H9 (cell line): ENCODE results near the gene PHLDA2. TPM values are rescaled to one million over a fixed set of nuclear protein-coding genes. Genes with fewer than 3 reads are reported as not detected.

ENCODE experiments used
- DNase-seq: peaks from one replicate; pipeline ENCODE4 v3.0.0-alpha.2; 2017
- H2AFZ ChIP-seq: one replicate; pipeline ENCODE4 v1.6.1; 2013; ENCODE audit warnings: mild to moderate bottlenecking, low read length, control low read depth, moderate library complexity
- H2AK5ac ChIP-seq: 2 replicates; pipeline ENCODE4 v1.6.1; 2013; ENCODE audit warnings: low read length, control low read depth, mixed read lengths; ENCODE audit not compliant: insufficient read length
- H2BK120ac ChIP-seq: one replicate; pipeline ENCODE4 v1.6.1; 2013; ENCODE audit warnings: low read depth, mild to moderate bottlenecking, low read length, control low read depth, inconsistent platforms; ENCODE audit not compliant: poor library complexity, severe bottlenecking
- H2BK12ac ChIP-seq: 2 replicates; pipeline ENCODE4 v1.6.1; 2013; ENCODE audit warnings: low read length, control low read depth, mixed read lengths, low read depth; ENCODE audit not compliant: insufficient read length
- H2BK15ac ChIP-seq: 2 replicates; pipeline ENCODE4 v1.6.1; 2013; ENCODE audit warnings: low read depth, low read length, control low read depth
- H2BK20ac ChIP-seq: one replicate; pipeline ENCODE4 v1.6.1; 2013; ENCODE audit warnings: low read depth, mild to moderate bottlenecking, low read length, control low read depth, inconsistent platforms; ENCODE audit not compliant: poor library complexity, severe bottlenecking
- H2BK5ac ChIP-seq: 2 replicates; pipeline ENCODE4 v1.6.1; 2013; ENCODE audit warnings: low read length, control low read depth, mixed read lengths; ENCODE audit not compliant: insufficient read length
- H3K14ac ChIP-seq: 2 replicates; pipeline ENCODE4 v1.6.1; 2013; ENCODE audit warnings: low read length, control low read depth; ENCODE audit not compliant: insufficient read depth
- H3K18ac ChIP-seq: 2 replicates; pipeline ENCODE4 v1.6.1; 2013; ENCODE audit warnings: low read depth, mild to moderate bottlenecking, mixed read lengths, low read length, control low read depth; ENCODE audit not compliant: insufficient read length
- H3K23ac ChIP-seq: 2 replicates; pipeline ENCODE4 v1.6.1; 2013; ENCODE audit warnings: low read length, control low read depth, mixed read lengths, low read depth; ENCODE audit not compliant: insufficient read length
- H3K23me2 ChIP-seq: 2 replicates; pipeline ENCODE4 v1.6.1; 2013; ENCODE audit warnings: low read depth, mild to moderate bottlenecking, mixed read lengths, low read length, control low read depth; ENCODE audit not compliant: insufficient read length, poor library complexity, severe bottlenecking
- H3K27ac ChIP-seq: 2 replicates; pipeline ENCODE4 v1.5.1; 2013; ENCODE audit warnings: low read length, control low read depth, mixed read lengths, low read depth; ENCODE audit not compliant: insufficient read length
- H3K27me3 ChIP-seq: 2 replicates; pipeline ENCODE4 v1.6.1; 2013; ENCODE audit warnings: low read length, control low read depth, inconsistent platforms; ENCODE audit not compliant: insufficient read depth
- H3K4ac ChIP-seq: 2 replicates; pipeline ENCODE4 v1.6.1; 2013; ENCODE audit warnings: low read depth, mild to moderate bottlenecking, control low read depth, inconsistent platforms, low read length, moderate library complexity
- H3K4me1 ChIP-seq: 2 replicates; pipeline ENCODE4 v1.6.1; 2013; ENCODE audit warnings: low read length, control low read depth, inconsistent platforms; ENCODE audit not compliant: insufficient read depth
- H3K4me2 ChIP-seq: 2 replicates; pipeline ENCODE4 v1.6.1; 2013; ENCODE audit warnings: low read length, control low read depth, mixed read lengths; ENCODE audit not compliant: insufficient read length, insufficient read depth
- H3K56ac ChIP-seq: 2 replicates; pipeline ENCODE4 v1.6.1; 2013; ENCODE audit warnings: low read depth, mild to moderate bottlenecking, mixed read lengths, low read length, control low read depth; ENCODE audit not compliant: insufficient read length
- H3K79me1 ChIP-seq: 2 replicates; pipeline ENCODE4 v1.6.1; 2013; ENCODE audit warnings: low read depth, mild to moderate bottlenecking, moderate library complexity, low read length, control low read depth, inconsistent platforms; ENCODE audit not compliant: insufficient read depth, poor library complexity, severe bottlenecking
- H3K79me2 ChIP-seq: 2 replicates; pipeline ENCODE4 v1.6.1; 2013; ENCODE audit warnings: low read length, control low read depth, inconsistent platforms; ENCODE audit not compliant: insufficient read depth
- H3K9ac ChIP-seq: 2 replicates; pipeline ENCODE4 v1.6.1; 2013; ENCODE audit warnings: low read length, control low read depth, mixed read lengths; ENCODE audit not compliant: insufficient read length; ENCODE audit errors: extremely low read depth
- H3K9me3 ChIP-seq: one replicate; pipeline ENCODE4 v1.6.1; 2013; ENCODE audit warnings: low read depth, low read length, inconsistent platforms; ENCODE audit not compliant: control insufficient read depth
- H3T11ph ChIP-seq: one replicate; pipeline ENCODE4 v1.6.1; 2013; ENCODE audit warnings: mild to moderate bottlenecking, low read length, control low read depth, inconsistent platforms
- H4K20me1 ChIP-seq: one replicate; pipeline ENCODE4 v1.6.1; 2013; ENCODE audit not compliant: control insufficient read depth, insufficient read length, insufficient read depth
- H4K5ac ChIP-seq: 2 replicates; pipeline ENCODE4 v1.6.1; 2013; ENCODE audit warnings: low read depth, mild to moderate bottlenecking, mixed read lengths, low read length, control low read depth; ENCODE audit not compliant: insufficient read length
- H4K8ac ChIP-seq: replicated peaks from 2 replicates; pipeline ENCODE4 v1.6.1; 2013; ENCODE audit warnings: low read length, control low read depth, mixed read lengths, low read depth; ENCODE audit not compliant: insufficient read length
- H4K91ac ChIP-seq: 2 replicates; pipeline ENCODE4 v1.6.1; 2013; ENCODE audit warnings: low read depth, mild to moderate bottlenecking, moderate library complexity, mixed read lengths, low read length, control low read depth; ENCODE audit not compliant: insufficient read length
- H3K27ac Mint-ChIP-seq, 3 experiments: 2 replicates in 2 of 3; 3 replicates in 1 of 3; pipeline ENCODE4 v1.8.0; 2020 to 2021; ENCODE audit warnings: mixed read lengths in 3 of 3, mild to moderate bottlenecking in 1 of 3, moderate library complexity in 1 of 3
- H3K27me3 Mint-ChIP-seq: 2 replicates; pipeline ENCODE4 v1.8.0; 2021; ENCODE audit warnings: low read depth, mild to moderate bottlenecking, moderate library complexity, mixed read lengths
- H3K36me3 Mint-ChIP-seq, 3 experiments: 2 replicates in 2 of 3; 3 replicates in 1 of 3; pipeline ENCODE4 v1.8.0; 2020 to 2021; ENCODE audit warnings: low read depth in 3 of 3, mixed read lengths in 3 of 3; ENCODE audit not compliant: insufficient read depth in 1 of 3
- H3K4me1 Mint-ChIP-seq, 2 experiments: 2 replicates each; pipeline ENCODE4 v1.8.0; 2020; ENCODE audit warnings: mixed read lengths in 2 of 2
- H3K4me3 Mint-ChIP-seq, 2 experiments: 2 replicates in 1 of 2; 3 replicates in 1 of 2; pipeline ENCODE4 v1.8.0; 2020 to 2021; ENCODE audit warnings: mild to moderate bottlenecking in 2 of 2, mixed read lengths in 2 of 2, moderate library complexity in 1 of 2
- H3K9me3 Mint-ChIP-seq, 2 experiments: 2 replicates in 1 of 2; 3 replicates in 1 of 2; pipeline ENCODE4 v1.8.0; 2020; ENCODE audit warnings: mild to moderate bottlenecking in 2 of 2, mixed read lengths in 2 of 2, moderate library complexity in 1 of 2
- CTCF ChIP-seq: fragments of 200-600 bp; sonication (generic); conservative IDR thresholded peaks from 3 replicates; pipeline ENCODE4 v1.8.0; 2021; ENCODE audit warnings: antibody characterized with exemption, mild to moderate bottlenecking
- WGBS: extraction: QIAGEN DNeasy Blood & Tissue Kit; methylation state at CpG from one replicate; pipeline ENCODE4 v1.1.7; 2013; ENCODE audit warnings: missing lambda C conversion rate, low lambda C conversion rate, mixed read lengths; ENCODE audit not compliant: insufficient read length; ENCODE audit errors: extremely low coverage; 5-methylcytosine and 5-hydroxymethylcytosine counted together
- total RNA-seq: library from RNA; stranded (reverse); gene quantifications from 2 replicates; pipeline ENCODE4 v1.2.1, GENCODE V29; 2021

Gene PHLDA2
- total RNA-seq, 1 experiment from 2014 or later: 42.8 TPM

GRCh38 chr11:2883640-2883978 is 45.6 kb downstream of the PHLDA2 start:
- TF ChIP-seq CTCF: no peak
- peaks cover 7% of the 10 kb centered on the region; the same call in 1 of the 2 replicates for H3K27me3 ChIP-seq

More at GRCh38 chr11:2883640-2883978, 45.6 kb downstream of the PHLDA2 start:
- Mint-ChIP-seq H3K27ac (no peak overlapping the region), H3K36me3 (peaks cover under 1 to 6% (median 5%) of the 10 kb centered on the region in 3 experiments; a peak in 5 of 7 replicates), H3K9me3 (peaks cover 1 to 5% of the 10 kb centered on the region in 2 experiments; a peak in 2 of 5 replicates), H3K4me3 (peak overlapping the region; percentile 47 to 69), H3K4me1 (peaks cover 22 to 26% of the 10 kb centered on the region in 2 experiments), H3K27me3 (peaks cover 82% of the 10 kb centered on the region)
- peak overlapping the region; percentile 11 for H3K4me2 ChIP-seq
- no peak overlapping the region for H3K18ac ChIP-seq
- no peak overlapping the region for H4K8ac ChIP-seq
- H4K5ac ChIP-seq: no peak overlapping the region
- H3T11ph ChIP-seq: no peak overlapping the region
- no peak overlapping the region for H2BK12ac ChIP-seq
- no peak overlapping the region for H3K27ac ChIP-seq
- H4K20me1 ChIP-seq: no peaks in the 10 kb centered on the region
- no peak overlapping the region for H3K23ac ChIP-seq
- no peak overlapping the region for H2BK120ac ChIP-seq
- no peak overlapping the region for H4K91ac ChIP-seq
- H3K23me2 ChIP-seq: no peaks in the 10 kb centered on the region
- H2BK5ac ChIP-seq: no peak overlapping the region
- H3K79me1 ChIP-seq: no peaks in the 10 kb centered on the region
- WGBS: no CpG with 5 or more reads among the region's 24 CpGs
- no peak overlapping the region for H2AK5ac ChIP-seq
- no peak overlapping the region for H2BK15ac ChIP-seq
- no peak for DNase-seq
- no peak overlapping the region for H3K4ac ChIP-seq
- no peaks in the 10 kb centered on the region for H3K79me2 ChIP-seq
- no peak overlapping the region for H2AFZ ChIP-seq
- no peaks in the 10 kb centered on the region; the same call in 1 of the 2 replicates for H3K4me1 ChIP-seq
- no peaks in the 10 kb centered on the region for H3K9me3 ChIP-seq
- H2BK20ac ChIP-seq: no peak overlapping the region
- H3K56ac ChIP-seq: no peak overlapping the region
- H3K9ac ChIP-seq: no peak overlapping the region
- no peak overlapping the region for H3K14ac ChIP-seq
